Daoy (cell line): ENCODE results near the gene RNU6-1. TPM values are rescaled to one million over a fixed set of nuclear protein-coding genes. Genes with fewer than 3 reads are reported as not detected.
A peak's percentile ranks its signal among the peaks of the same experiment; 100 is the strongest.

Experiments used
- DNase-seq: peaks from one replicate; pipeline ENCODE4 v3.0.0-alpha.2; 2015; ENCODE audit warnings: low read depth
- total RNA-seq: library from RNA; depleted of rRNA; stranded (reverse); fragments of >200 nt; shearing (Covaris generic); gene quantifications from 2 replicates; pipeline ENCODE4 v1.2.3, GENCODE V29; 2014; rRNA removed

RNU6-1 gene
- total RNA-seq, 1 experiment from 2014 or later: not detected

DNA sequence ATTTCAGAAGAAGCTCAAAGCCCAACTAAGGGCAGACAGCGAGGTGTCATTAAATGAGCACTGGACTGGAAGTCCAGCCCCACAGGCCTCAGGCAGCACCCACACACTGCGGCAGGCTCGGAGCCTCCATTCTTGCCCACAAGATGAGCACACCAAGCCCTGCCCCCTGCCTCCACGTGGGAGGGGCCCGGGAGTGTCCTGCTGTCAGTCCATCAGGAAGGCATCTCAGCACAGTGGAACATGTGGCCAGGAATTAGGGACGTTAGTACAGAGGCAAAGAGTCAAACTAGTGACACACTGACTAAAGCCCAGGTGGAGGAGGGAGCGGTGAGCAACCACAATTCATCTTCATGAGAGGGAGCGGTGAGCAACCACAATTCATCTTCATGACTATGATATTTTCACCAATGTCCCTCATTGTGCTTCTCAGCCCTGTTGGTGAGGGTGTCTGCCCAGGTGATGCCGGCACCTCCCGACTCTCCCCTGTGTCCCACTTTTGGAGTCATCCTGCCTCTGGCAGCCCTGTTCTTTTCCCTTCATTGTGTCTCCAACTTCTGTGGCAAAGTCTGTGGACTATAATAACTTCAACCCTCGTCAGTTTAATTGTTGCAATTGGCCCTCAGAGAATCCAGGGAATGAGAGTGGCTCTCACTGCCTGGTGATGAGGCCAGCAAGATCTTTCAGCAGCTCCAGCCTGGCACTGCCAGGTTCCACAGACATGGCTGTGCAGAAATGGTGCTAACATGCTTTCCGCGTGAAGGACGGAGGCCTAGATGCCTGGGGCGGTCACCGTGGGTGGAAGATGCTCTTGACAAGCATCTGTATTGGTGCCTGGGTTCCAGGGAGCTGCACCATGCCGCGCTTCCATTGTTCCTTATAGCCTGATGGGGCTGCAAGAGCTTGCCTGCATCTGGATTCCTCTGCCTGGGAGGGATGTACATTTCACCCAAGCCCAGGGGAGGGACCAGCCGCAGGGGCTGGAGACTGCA, 37.6 kb downstream of the RNU6-1 start:
- no peak for DNase-seq

DNA sequence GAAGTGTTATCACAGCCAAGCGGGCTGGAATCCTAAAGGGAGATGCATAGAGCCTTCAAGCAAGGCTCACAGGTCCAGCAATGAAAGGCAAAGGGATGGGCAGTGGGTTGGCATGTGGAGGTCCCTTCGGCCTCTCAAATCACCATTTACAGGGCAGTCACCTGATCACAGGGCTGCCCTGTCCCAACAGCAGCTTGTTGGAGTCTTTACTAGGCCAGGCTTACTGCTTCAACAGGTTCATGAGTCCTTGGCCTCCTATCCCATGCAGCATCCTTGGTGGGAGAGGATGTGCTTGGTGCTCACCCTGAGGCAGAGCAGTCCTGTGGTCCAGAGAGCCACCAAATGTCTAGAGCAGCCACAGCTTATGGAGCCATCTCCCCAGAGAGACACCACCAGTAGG, 38.7 kb downstream of the RNU6-1 start:
- no peak for DNase-seq

DNA sequence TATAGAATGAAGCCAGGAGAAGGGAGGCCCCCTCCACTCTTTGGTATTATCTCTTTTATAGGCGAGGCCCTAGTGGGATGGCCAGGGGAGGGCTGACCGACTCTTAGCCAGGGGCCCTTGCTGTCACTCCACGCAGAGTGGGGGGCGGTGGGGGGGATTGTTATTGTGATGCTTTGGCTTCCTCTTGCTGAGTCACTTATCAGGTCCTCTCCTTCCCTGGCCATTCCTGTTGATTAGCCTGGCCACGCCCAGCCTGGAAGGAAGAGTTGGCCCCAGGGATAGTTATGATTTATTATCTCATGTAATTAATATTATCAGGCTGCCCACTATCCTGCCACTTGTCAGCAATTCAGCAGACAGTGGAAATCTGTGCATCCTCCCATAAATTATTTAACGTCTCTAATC, 40.0 kb downstream of the RNU6-1 start:
- no peak for DNase-seq

DNA sequence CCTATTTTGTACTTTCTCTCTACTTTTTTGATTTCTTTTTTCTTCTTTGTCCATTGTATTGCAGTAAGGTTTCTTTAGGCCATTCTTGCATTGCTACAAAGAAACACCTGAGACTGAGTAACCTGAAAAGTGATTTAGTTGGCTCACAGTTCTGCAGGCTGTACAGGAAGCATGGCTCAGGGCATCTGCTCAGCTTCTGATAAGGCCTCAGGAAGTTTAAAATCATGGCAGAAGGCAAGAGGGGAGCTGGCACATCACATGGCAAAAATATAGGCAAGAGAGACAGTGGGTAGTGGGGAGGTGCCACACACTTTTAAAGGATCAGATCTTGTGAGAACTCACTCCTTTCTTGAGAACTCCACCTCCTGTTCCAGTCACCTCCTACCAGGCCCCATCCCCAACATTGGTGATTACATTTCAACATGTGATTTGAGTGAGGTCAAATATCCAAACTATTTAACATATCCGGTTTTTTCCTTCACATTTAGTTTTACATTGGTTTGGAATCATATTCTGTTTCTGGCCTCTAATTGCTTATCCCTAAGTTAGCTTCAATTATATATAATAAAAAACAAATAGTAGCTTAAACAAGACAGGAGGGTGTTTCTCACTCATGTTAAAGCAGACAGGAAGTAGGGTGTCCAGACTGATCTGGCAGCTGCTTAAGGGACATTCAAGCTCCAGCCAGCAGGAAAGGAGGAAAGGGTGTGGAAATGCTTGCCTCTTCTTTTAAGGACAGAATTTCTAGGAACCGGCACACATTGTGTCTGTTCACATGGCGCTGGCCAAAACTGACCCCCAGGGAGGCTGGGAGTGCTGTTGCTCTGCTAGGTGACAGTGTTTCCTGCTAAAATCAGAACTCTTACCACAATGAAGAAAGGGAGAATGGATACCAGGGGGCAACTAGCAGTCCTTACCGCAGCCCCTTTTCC, 43.4 kb downstream of the RNU6-1 start:
- DNase-seq: no peak

DNA sequence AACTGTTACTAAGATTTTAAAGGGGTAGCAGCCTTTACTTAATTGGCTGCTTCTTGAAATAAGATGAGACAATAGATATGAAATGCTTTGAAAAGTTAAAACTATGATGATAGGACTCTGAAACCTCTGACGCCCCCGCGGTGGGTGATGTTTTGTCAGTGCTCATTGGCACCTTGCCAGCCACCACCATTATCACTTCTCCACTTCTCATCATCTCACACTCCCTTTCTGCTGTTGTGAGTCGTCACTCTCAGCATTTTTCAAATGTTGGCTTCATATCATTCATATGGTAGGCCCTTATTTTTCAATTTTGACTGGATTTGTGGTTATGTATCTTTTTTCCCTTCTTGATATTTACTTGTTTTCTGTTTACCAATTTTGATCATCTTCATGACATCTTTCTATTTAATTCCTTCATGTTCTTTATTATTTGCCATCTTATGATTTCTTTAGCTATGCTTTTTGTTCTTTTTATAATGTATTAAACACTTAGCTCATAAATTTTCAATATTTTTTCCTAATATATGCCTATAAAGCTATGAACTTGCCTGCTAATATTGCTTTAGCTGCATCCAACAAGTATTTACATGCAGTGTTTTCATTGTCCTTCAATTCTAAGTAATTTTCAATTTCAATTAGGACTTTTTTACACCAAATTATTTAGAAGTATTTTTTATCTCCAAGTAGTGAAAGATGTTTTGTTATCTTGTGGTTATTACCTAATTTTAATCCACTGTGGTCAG, 44.8 kb downstream of the RNU6-1 start:
- no peak for DNase-seq

DNA sequence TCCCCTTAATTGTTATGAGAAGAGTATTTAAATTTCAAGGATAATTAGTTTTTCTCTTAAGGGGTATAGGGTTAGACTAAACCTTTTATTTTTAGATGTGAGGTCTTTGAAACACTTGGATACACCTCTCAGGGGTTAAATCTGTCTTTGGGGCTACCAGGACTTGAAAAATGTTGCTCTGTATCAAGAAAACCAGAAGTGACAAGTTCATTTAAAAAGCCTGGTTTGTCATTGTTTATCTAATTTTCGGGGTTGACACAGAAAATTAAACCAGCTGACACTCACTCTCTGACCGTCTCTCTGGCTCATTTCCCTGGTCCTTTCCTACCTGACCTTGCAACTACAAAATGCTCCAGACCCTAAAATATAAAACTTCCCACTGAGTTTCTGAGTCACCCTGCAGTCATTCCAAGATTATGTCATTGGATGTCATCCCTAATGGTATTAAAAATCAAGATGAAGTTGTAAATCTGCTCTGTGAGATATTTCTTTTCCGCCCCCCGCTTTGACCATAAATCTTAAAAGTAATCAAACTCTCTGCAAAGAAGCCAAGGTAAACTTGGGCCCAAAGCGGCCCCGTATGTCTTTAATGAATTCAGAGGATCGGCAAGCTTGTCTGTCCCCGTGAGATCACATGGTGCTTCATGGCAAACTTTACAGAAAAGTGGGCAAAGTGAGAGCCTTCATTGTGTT, 47.4 kb downstream of the RNU6-1 start:
- peak; percentile 21 for DNase-seq

DNA sequence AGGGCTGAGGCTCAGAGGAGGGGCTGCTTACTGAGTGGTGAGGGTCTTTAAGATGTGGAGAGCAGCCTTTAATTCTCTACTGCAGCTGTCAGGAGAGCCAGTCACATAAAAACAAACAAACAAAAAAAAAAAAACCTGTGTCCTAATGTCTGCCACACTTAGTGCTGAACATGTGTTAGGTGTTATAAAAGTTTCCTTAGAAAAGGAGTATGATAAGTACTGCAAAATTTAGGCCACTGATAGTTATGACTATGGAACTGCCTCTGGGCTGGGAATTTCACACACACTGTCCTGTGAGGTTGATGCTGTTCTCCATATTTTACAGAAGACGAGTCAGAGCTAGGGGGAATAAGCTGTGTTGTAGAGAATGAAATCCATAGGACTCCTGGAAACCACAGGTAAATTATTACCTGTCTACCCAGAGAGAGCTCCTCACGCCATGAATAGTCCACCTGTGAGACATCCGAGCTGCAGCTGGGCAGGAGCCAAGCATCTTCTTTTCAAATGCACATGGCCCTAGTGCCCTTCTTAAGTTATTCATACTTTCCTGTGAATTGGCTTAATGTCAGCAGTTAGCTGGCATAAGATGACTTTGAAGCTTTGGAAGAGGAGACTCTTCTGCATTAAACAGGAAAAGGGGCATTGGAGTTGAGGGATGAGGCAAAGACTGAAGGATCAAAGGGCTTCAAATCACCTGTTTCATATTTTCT, 49.1 kb downstream of the RNU6-1 start:
- no peak for DNase-seq

Other genes starting within 250 kb of the RNU6-1 start
- gene SKOR1, start 14.5 kb downstream of the RNU6-1 start, total RNA-seq: not detected in 2 replicates
- 14.9 and 25.6 TPM in 2 replicates for gene PIAS1, start 214.3 kb upstream of the RNU6-1 start, total RNA-seq